Gastrocnemius medialis (tissue), 4 donors: Measurements from ENCODE around the gene BMP2K. TPM values are rescaled to one million over a fixed set of nuclear protein-coding genes. Genes with fewer than 3 reads are reported as not detected.

Experiments
- ATAC-seq, 2 donors: fragments of 150-250 bp; one replicate each; pipeline ENCODE4 v1.9.1; 2016
- DNase-seq, 2 donors: peaks; one replicate each; pipeline ENCODE4 v3.0.0-alpha.2; 2019
- H3K27ac ChIP-seq, 4 donors: fragments of 200-600 bp; sonication (generic); 1 replicate in 1 of 4; 2 replicates in 3 of 4; pipeline ENCODE4 v1.5.1; 2016 to 2018; ENCODE audit warnings: mild to moderate bottlenecking in 2 of 4, moderate library complexity in 1 of 4
- H3K27me3 ChIP-seq, 3 donors: fragments of 200-600 bp; sonication (generic) in 2 of 3; 1 replicate in 1 of 3; 2 replicates in 2 of 3; pipeline versions ENCODE4 v1.5.1 to v1.6.0; 2016 to 2019; ENCODE audit warnings: mild to moderate bottlenecking in 1 of 3, moderate library complexity in 1 of 3
- H3K36me3 ChIP-seq, 2 donors: fragments of 200-600 bp; sonication (generic) in 1 of 2; one replicate each; pipeline ENCODE4 v1.5.1; 2017 to 2018
- H3K4me1 ChIP-seq, 2 donors: fragments of 200-600 bp; sonication (generic) in 1 of 2; one replicate each; pipeline ENCODE4 v1.5.1; 2016 to 2017; ENCODE audit warnings: mild to moderate bottlenecking in 2 of 2
- H3K4me3 ChIP-seq, 4 donors: fragments of 200-600 bp; sonication (generic) in 3 of 4; 1 replicate in 1 of 4; 2 replicates in 3 of 4; pipeline ENCODE4 v1.5.1; 2016 to 2019; ENCODE audit warnings: mild to moderate bottlenecking in 2 of 4
- H3K9me3 ChIP-seq, 3 donors: fragments of 200-600 bp; sonication (generic) in 2 of 3; 1 replicate in 1 of 3; 2 replicates in 2 of 3; pipeline ENCODE4 v1.5.1; 2016 to 2019
- POLR2A ChIP-seq, 2 donors: fragments of 450-650 bp; IDR thresholded peaks; one replicate each; pipeline ENCODE4 v1.6.1; 2017; ENCODE audit warnings: antibody characterized with exemption in 2 of 2, mild to moderate bottlenecking in 2 of 2, moderate library complexity in 2 of 2
- in situ Hi-C, 4 donors: fragments of 200-750 bp; cut with MboI; loops; one replicate each; pipeline versions ENCODE4 v1.15.0 to v1.8.0; 2017; ENCODE audit warnings: low sequenced_read_pairs in 4 of 4
- intact Hi-C: fragments of 100-400 bp; cut with DNase I; formaldehyde crosslinking; loops from one replicate; pipeline ENCODE4 v1.15.1; 2023; ENCODE audit warnings: low total_unique reads
- total RNA-seq, 4 donors: library from RNA; depleted of rRNA; stranded (reverse); fragments of >200 nt; gene quantifications; one replicate each; pipeline versions ENCODE4 v1.1.0 to v1.2.3, GENCODE V29; 2016
- TF ChIP-seq, protein P1 (sequence below), 5 experiments: fragments of 450-650 bp in 3 of 5; fragments of 200-600 bp in 2 of 5; sonication (generic) in 2 of 5; IDR thresholded peaks in 4 of 5; conservative IDR thresholded peaks in 1 of 5; 1 replicate in 4 of 5; 2 replicates in 1 of 5; pipeline ENCODE4 v1.5.1; 2016 to 2019; ENCODE audit warnings: antibody characterized with exemption in 5 of 5, mild to moderate bottlenecking in 3 of 5, moderate library complexity in 3 of 5

BMP2K gene
- total RNA-seq, 4 donors from 2014 or later: 16.6 to 20.4 (median 17.2) TPM

DNA sequence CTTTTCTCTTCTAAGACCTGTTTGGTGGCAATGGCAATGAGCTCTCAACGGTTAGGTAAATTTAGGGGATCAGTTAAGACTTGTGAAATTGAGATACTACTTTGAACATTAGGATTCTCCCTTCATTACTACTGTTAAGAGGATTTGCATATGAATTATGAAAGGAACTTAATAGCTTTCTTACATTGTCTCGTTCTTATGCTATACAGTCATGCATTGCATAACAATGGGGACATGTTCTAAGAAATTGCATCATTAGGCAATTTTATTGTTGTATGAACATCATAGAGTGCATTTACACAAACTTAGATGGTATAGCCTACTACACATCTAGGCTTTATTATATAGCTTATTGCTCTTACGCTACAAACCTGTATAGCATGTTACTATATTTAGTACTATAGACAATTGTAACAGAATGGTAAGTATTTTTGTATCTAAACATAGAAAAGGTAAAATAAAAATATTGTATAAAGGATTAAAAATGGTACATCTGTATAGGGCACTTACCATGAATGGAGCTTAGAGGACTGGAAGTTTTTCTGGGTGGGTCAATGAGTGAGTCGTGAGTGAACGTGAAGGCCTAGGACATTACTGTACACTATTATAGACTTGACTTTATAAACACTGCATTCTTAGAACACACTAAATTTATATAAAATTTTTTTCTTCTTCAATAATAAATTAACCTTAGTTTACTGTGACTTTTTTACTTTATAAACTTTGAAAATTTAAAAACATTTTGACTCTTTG is 100.6 kb downstream of the BMP2K start:
- no peaks in the 10 kb centered on the region for H3K27me3 ChIP-seq
- no peak overlapping the region for H3K27ac ChIP-seq
- H3K36me3 ChIP-seq: peaks cover 2 to 35% of the 10 kb centered on the region in 2 donors
- no peak for DNase-seq
- in situ Hi-C loops: no loop called here
- intact Hi-C loops: no loop called here
- no peak for TF ChIP-seq POLR2A (IDR thresholded peaks at IDR 0.05)
- TF ChIP-seq, protein P1, sequence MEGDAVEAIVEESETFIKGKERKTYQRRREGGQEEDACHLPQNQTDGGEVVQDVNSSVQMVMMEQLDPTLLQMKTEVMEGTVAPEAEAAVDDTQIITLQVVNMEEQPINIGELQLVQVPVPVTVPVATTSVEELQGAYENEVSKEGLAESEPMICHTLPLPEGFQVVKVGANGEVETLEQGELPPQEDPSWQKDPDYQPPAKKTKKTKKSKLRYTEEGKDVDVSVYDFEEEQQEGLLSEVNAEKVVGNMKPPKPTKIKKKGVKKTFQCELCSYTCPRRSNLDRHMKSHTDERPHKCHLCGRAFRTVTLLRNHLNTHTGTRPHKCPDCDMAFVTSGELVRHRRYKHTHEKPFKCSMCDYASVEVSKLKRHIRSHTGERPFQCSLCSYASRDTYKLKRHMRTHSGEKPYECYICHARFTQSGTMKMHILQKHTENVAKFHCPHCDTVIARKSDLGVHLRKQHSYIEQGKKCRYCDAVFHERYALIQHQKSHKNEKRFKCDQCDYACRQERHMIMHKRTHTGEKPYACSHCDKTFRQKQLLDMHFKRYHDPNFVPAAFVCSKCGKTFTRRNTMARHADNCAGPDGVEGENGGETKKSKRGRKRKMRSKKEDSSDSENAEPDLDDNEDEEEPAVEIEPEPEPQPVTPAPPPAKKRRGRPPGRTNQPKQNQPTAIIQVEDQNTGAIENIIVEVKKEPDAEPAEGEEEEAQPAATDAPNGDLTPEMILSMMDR (IDR thresholded peaks at IDR 0.05 in 4 of 5, conservative IDR thresholded peaks at IDR 0.05 in 1 of 5): no peak
- ATAC-seq: no peak
- H3K4me3 ChIP-seq: no peak overlapping the region
- H3K9me3 ChIP-seq: no peaks in the 10 kb centered on the region
- no peaks in the 10 kb centered on the region for H3K4me1 ChIP-seq

DNA sequence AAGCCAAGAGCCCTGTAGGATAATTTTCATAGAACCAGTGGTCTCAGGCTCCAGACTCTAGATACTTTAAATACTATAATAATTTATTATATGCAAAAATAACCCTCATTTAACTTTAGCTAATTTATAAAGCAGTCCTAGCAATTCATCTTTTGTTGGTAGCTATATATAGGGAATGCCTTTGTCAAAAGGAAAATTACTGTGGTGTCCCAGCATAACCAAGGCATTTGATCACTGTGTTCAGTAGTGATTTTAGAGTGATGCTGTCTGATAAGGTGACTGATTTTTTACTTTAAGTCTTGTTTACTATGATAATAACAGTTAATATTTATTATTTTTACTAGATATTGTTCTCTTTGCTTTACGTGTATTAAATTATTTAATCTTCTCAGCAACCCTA is 101.9 kb downstream of the BMP2K start:
- ATAC-seq: no peak
- intact Hi-C loops: no loop called here
- in situ Hi-C loops: no loop called here
- no peaks in the 10 kb centered on the region for H3K27me3 ChIP-seq
- no peaks in the 10 kb centered on the region for H3K4me1 ChIP-seq
- H3K36me3 ChIP-seq: peaks cover 0 to 24% of the 10 kb centered on the region in 2 donors
- TF ChIP-seq, protein P1 (IDR thresholded peaks at IDR 0.05 in 4 of 5, conservative IDR thresholded peaks at IDR 0.05 in 1 of 5): no peak
- TF ChIP-seq POLR2A (IDR thresholded peaks at IDR 0.05): no peak
- DNase-seq: no peak
- H3K4me3 ChIP-seq: no peak overlapping the region
- no peaks in the 10 kb centered on the region for H3K9me3 ChIP-seq
- no peak overlapping the region for H3K27ac ChIP-seq

DNA sequence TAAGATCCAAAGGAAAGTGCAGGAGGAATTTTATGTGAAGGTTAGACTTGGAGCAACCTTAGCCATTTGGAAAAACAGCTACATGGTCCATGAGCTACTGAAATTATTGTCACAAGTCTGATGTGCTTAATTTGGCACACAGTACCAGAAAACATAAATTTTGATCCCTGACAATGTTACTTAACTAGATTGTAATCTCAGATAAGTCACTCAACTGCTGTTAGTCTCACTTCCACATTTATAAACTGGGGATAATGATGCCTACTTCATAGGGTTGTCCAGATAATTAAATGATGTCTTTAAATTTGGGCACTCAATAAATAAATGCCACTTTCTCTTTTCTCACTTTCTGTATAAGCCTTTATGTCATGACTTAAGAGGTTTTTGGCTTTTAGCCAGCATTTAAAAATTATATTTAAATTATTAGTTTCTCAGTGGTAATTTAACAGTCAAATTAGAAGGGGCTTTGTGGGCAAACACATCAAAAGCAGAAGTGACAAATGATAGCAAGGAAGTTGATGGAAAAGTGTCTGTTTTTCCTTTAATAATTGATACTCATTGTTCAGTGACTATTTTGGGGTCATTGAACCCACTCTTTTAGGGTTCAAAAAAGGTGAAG is 104.8 kb downstream of the BMP2K start:
- no peaks in the 10 kb centered on the region for H3K4me1 ChIP-seq
- TF ChIP-seq, protein P1 (IDR thresholded peaks at IDR 0.05 in 4 of 5, conservative IDR thresholded peaks at IDR 0.05 in 1 of 5): no peak
- TF ChIP-seq POLR2A (IDR thresholded peaks at IDR 0.05): no peak
- H3K27me3 ChIP-seq: no peaks in the 10 kb centered on the region
- no peaks in the 10 kb centered on the region for H3K36me3 ChIP-seq
- no peak for ATAC-seq
- no peaks in the 10 kb centered on the region for H3K9me3 ChIP-seq
- intact Hi-C loops: no loop called here
- no peak overlapping the region for H3K4me3 ChIP-seq
- H3K27ac ChIP-seq: no peak overlapping the region
- in situ Hi-C loops: no loop called here
- no peak for DNase-seq

DNA sequence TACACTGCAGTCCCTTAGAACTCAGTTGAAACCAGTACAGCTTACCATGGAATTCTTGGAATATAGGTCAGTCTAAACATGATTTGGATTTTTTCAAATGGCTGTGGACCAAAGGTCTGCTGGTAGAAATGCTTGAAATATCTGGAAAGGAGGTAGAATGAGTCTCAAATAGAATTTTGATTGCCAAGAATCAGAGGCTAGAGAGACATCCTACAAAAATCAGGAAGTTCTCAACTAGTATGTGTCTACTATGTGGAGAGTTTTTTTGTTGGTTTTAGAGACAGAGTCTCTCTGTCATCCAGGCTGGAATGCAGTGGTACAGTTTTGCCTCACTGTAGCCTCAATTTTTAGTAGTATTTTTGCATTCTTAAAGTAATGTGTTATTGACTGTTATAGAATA is 109.4 kb downstream of the BMP2K start:
- Histone ChIP-seq H3K27me3 (no peaks in the 10 kb centered on the region), H3K9me3 (no peaks in the 10 kb centered on the region), H3K27ac (no peak overlapping the region), H3K4me1 (no peaks in the 10 kb centered on the region), H3K36me3 (peaks cover 0 to 17% of the 10 kb centered on the region in 2 donors), H3K4me3 (no peak overlapping the region)
- intact Hi-C loops: no loop called here
- DNase-seq: no peak
- in situ Hi-C loops: no loop called here
- ATAC-seq: no peak
- TF ChIP-seq POLR2A (IDR thresholded peaks at IDR 0.05): no peak
- TF ChIP-seq, protein P1 (IDR thresholded peaks at IDR 0.05 in 4 of 5, conservative IDR thresholded peaks at IDR 0.05 in 1 of 5): no peak
